ENCODE data around the gene SEMA6B. TPM values are rescaled to one million over a fixed set of nuclear protein-coding genes. Genes with fewer than 3 reads are reported as not detected.
"Not testable (repeated sequence)": the region's sequence is repeated elsewhere in the genome, so short reads cannot be mapped to it uniquely, and the experiment has no call there.

The SEMA6B gene
- total and polyA plus RNA-seq, 8 donors: 1.2 to 6.7 (median 2.0) TPM; not detected in 1

DNA sequence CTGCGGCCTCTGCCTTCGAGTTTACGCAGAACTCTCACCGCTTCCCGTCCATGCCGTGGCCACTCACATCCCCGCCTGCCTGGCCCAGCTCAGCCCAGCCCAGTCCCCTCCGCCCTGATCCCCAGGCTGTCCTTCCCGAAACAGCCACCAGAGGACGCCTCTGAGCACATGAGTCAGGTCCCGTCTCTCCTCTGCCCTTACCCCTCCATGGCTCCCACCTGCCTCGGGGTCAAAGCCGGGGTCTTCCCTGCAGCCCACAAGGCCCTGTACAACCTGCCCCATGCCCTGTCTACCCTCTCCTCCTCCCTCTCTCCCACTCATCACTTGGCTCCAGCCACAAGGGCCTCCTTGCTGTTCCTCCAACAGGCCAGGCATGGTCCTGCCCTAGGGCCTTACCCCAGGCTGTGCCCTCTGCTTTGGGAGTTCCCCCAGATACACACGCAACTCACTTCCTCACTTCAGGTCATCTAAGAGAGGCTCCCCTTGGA, 8.1 kb upstream of the SEMA6B start:
- Histone ChIP-seq H3K27ac (no peak overlapping the region), H3K4me1 (peaks cover 0 to 7% (median 5%) of the 10 kb centered on the region in 4 donors), H3K4me3 (no peak overlapping the region), H3K36me3 (no peaks in the 10 kb centered on the region), H3K9me3 (no peaks in the 10 kb centered on the region), H3K27me3 (peaks cover 0 to 20% (median 0%) of the 10 kb centered on the region in 3 donors)
- intact Hi-C loops (cut with DNase I; ENCODE audit: low total_unique reads): no loop called here
- TF ChIP-seq EP300 (IDR thresholded peaks at IDR 0.05): no peak
- TF ChIP-seq, protein P1, sequence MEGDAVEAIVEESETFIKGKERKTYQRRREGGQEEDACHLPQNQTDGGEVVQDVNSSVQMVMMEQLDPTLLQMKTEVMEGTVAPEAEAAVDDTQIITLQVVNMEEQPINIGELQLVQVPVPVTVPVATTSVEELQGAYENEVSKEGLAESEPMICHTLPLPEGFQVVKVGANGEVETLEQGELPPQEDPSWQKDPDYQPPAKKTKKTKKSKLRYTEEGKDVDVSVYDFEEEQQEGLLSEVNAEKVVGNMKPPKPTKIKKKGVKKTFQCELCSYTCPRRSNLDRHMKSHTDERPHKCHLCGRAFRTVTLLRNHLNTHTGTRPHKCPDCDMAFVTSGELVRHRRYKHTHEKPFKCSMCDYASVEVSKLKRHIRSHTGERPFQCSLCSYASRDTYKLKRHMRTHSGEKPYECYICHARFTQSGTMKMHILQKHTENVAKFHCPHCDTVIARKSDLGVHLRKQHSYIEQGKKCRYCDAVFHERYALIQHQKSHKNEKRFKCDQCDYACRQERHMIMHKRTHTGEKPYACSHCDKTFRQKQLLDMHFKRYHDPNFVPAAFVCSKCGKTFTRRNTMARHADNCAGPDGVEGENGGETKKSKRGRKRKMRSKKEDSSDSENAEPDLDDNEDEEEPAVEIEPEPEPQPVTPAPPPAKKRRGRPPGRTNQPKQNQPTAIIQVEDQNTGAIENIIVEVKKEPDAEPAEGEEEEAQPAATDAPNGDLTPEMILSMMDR (IDR thresholded peaks at IDR 0.05): peak in 5 of 7 experiments; percentile 28 to 65 (median 51)
- DNase-seq: peak; percentile 62 to 63
- 39 to 51% (median 44%) methylated on average over 14 of the region's 14 CpGs for whole genome bisulfite sequencing, 5 donors

DNA sequence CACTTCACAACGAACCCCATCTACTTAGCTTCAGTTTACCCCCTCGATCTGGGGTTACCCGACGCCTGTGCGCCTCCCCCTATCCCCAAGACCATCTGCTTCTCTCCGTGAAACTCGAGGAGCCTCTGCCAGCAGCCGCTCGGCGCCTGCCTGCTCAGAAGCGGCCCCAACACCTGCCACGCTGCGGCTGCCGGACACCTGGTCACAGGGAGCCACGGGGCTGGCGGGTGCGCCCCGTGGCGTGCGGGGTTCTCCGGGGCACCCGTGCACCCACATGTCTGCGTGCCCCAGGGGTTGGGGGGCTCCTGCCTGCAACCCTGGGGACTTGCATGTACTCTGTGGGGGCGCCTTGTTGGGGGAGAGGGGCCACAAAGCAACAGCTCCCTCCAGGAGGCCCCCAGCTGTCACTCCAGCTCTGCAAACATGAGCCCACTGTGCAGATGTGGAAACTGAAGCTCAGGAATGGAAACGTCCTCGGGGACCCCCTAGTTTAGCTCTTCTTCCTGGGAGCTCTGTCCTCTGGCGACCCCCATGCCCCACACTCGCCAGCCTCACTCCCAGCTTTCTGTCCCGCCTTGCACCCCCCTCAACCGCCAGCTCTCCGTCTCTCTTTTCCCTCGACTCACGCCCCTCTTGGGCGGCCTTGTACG, 7.0 kb upstream of the SEMA6B start:
- H3K4me1 ChIP-seq: peaks cover 0 to 7% (median 5%) of the 10 kb centered on the region in 4 donors
- intact Hi-C loops (cut with DNase I; ENCODE audit: low total_unique reads): no loop called here
- WGBS, 5 donors: 83 to 88% (median 85%) methylated on average over 23 to 35 of the region's 35 CpGs

DNA sequence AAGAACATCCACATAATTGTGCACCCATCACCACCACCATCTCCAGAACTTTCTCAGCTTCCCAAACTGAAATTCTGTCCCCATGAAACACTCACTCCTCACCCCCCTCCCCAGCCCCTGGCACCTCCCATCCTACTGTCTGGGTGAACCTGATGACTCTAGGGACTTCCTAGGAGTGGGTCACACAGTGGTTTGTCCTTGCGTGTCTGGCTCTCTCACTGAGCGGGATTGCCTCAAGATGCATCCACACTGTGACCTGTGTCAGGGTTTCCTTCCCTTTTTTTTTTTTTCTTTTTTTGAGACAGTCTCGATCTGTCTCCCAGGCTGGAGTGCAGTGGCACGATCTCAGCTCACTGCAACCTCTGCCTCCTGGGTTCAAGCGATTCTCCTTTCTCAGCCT, 4.1 kb upstream of the SEMA6B start:
- H3K4me3 ChIP-seq; H3K27ac ChIP-seq; H3K9me3 ChIP-seq; intact Hi-C loops (cut with DNase I; ENCODE audit: low total_unique reads); H3K4me1 ChIP-seq; H3K36me3 ChIP-seq; DNase-seq: not testable (repeated sequence)
- H3K27me3 ChIP-seq: peaks cover 0 to 20% (median 0%) of the 10 kb centered on the region in 3 donors
- 63 to 90% (median 69%) methylated on average over 5 of the region's 5 CpGs for WGBS, 5 donors

More for the DNA sequence above, 7.0 kb upstream of the SEMA6B start:
- Histone ChIP-seq H3K27me3 (peaks cover 0 to 20% (median 0%) of the 10 kb centered on the region in 3 donors), H3K27ac (no peak overlapping the region), H3K36me3 (no peaks in the 10 kb centered on the region), H3K9me3 (no peaks in the 10 kb centered on the region), H3K4me3 (no peak overlapping the region)
- TF ChIP-seq POLR2A (IDR thresholded peaks at IDR 0.05) (no peak), EP300 (IDR thresholded peaks at IDR 0.05) (no peak), POLR2AphosphoS5 (IDR thresholded peaks at IDR 0.05) (no peak)
- TF ChIP-seq, protein P1 (IDR thresholded peaks at IDR 0.05): no peak
- no peak for DNase-seq

DNA sequence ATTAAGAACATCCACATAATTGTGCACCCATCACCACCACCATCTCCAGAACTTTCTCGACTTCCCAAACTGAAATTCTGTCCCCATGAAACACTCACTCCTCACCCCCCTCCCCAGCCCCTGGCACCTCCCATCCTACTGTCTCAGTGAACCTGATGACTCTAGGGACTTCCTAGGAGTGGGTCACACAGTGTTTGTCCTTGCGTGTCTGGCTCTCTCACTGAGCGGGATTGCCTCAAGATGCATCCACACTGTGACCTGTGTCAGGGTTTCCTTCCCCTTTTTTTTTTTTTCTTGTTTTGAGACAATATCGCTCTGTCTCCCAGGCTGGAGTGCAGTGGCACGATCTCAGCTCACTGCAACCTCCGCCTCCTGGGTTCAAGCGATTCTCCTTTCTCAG, 2.6 kb upstream of the SEMA6B start:
- H3K9me3 ChIP-seq; H3K36me3 ChIP-seq; intact Hi-C loops (cut with DNase I; ENCODE audit: low total_unique reads); H3K4me3 ChIP-seq; DNase-seq: not testable (repeated sequence)
- H3K27me3 ChIP-seq: peaks cover 0 to 23% (median 6%) of the 10 kb centered on the region in 3 donors
- 60 to 91% (median 78%) methylated on average over 6 to 7 of the region's 7 CpGs for WGBS, 5 donors
- H3K4me1 ChIP-seq: peaks cover 0 to 15% (median 8%) of the 10 kb centered on the region in 4 donors
- H3K27ac ChIP-seq: peak overlapping the region in 1 of 5 donors; percentile 59

DNA sequence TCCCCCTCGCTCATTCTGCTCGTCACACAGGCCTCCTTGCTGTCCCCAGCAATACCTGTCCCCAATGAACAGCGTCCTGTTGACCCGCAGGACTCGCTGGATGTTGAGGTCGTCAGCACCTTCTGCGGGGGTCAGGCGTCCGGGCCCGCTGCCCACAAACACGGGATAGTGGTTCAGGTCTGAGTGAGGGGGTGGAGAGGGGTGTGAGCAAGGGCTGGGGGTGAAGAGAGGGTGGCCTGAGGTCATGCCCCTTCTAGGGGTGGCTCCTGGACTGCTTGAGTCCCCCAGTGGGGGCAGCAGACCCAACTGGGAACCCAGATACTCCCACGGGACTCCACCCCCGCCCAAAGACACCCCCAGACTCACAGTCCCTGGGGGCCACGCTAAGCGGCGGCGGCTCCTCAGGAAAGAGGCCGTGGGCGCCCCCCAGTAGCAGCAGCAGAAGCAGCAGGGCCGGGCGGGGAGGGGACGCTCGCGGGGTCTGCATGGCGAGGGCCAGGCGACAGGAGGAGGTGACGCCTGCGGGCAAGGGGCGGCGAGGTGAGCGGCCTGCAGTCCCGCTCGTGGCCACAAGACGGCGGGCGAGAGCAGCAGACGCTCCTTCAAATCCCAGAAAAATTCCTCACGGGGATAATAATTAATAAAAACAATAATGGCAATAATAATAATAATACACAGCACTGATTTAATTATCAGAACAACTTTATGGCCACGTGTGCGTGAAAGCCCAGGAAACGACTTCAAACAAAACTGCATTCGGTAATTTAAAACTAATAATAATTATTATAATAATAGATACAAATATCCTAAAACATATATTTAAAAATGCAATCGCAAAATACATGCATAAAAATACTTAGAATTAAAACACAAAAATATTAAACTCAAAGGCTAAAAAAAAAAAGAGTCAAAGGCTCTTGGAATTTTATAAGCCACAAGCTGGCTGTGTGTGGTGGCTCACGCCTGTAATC, 1.2 kb downstream of the SEMA6B start:
- peak overlapping the region in 3 of 5 donors; percentile 49 to 71 (median 53) for H3K27ac ChIP-seq
- intact Hi-C loops (cut with DNase I; ENCODE audit: low total_unique reads): loop anchor here (5.0 kb wide), 1 partner anchor 79 kb away; the partner anchor contains the start of gene TNFAIP8L1
- H3K27me3 ChIP-seq: peaks cover 0 to 10% (median 6%) of the 10 kb centered on the region in 3 donors
- H3K4me1 ChIP-seq: peaks cover 0 to 27% (median 5%) of the 10 kb centered on the region in 4 donors
- peak overlapping the region; percentile 22 to 44 (median 32) for H3K4me3 ChIP-seq
- H3K36me3 ChIP-seq: peaks cover 0 to 12% (median 2%) of the 10 kb centered on the region in 4 donors
- DNase-seq: peak; percentile 59 to 69
- TF ChIP-seq POLR2A (IDR thresholded peaks at IDR 0.05) (no peak), POLR2AphosphoS5 (IDR thresholded peaks at IDR 0.05) (peak in 1 of 3 donors; percentile 15), EP300 (IDR thresholded peaks at IDR 0.05) (no peak)
- TF ChIP-seq, protein P1 (IDR thresholded peaks at IDR 0.05): peak in 5 of 7 experiments; percentile 82 to 100 (median 100)
- WGBS, 5 donors: 20 to 31% (median 26%) methylated on average over 40 to 44 of the region's 44 CpGs
- no peaks in the 10 kb centered on the region for H3K9me3 ChIP-seq

All from stomach (tissue), 9 donors.